ENCODE data around the gene DICER1.

DICER1 gene

GRCh38 chr14:95122621-95122945 lies 34.7 kb downstream of the DICER1 start:
- no peak for DNase-seq (ENCODE audit: low read depth)

GRCh38 chr14:95121911-95122620 lies 35.3 kb downstream of the DICER1 start:
- no peak for DNase-seq (ENCODE audit: low read depth)

GRCh38 chr14:95119336-95119735 lies 38.0 kb downstream of the DICER1 start:
- DNase-seq (ENCODE audit: low read depth): no peak

- DNase-seq (ENCODE audit: low read depth): no peak
Observed at GRCh38 chr14:95117937-95118721, 39.2 kb downstream of the DICER1 start.

GRCh38 chr14:95113476-95113875 lies 43.9 kb downstream of the DICER1 start:
- DNase-seq (ENCODE audit: low read depth): no peak

- DNase-seq (ENCODE audit: low read depth): no peak
Observed at GRCh38 chr14:95111507-95112164, 45.7 kb downstream of the DICER1 start.

- DNase-seq (ENCODE audit: low read depth): no peak
Observed at GRCh38 chr14:95110178-95110577, 47.2 kb downstream of the DICER1 start.

- no peak for DNase-seq (ENCODE audit: low read depth)
Observed at GRCh38 chr14:95107711-95108110, 49.6 kb downstream of the DICER1 start.

- peak; percentile 58 for DNase-seq (ENCODE audit: low read depth)
Observed at GRCh38 chr14:95106971-95107370, 50.4 kb downstream of the DICER1 start.

GRCh38 chr14:95104911-95105310 lies 52.4 kb downstream of the DICER1 start:
- DNase-seq (ENCODE audit: low read depth): no peak

GRCh38 chr14:95102680-95103044 lies 54.7 kb downstream of the DICER1 start:
- DNase-seq (ENCODE audit: low read depth): no peak

- DNase-seq (ENCODE audit: low read depth): no peak
Observed at GRCh38 chr14:95101736-95102679, 55.3 kb downstream of the DICER1 start.

- DNase-seq (ENCODE audit: low read depth): peak; percentile 73
Observed at GRCh38 chr14:95098984-95099599, 58.2 kb downstream of the DICER1 start.

- no peak for DNase-seq (ENCODE audit: low read depth)
Observed at GRCh38 chr14:95097385-95097784, 59.9 kb downstream of the DICER1 start.

GRCh38 chr14:95096476-95096875 lies 60.9 kb downstream of the DICER1 start:
- DNase-seq (ENCODE audit: low read depth): no peak

GRCh38 chr14:95095996-95096395 lies 61.3 kb downstream of the DICER1 start:
- no peak for DNase-seq (ENCODE audit: low read depth)

- DNase-seq (ENCODE audit: low read depth): no peak
Observed at GRCh38 chr14:95092723-95093122, 64.6 kb downstream of the DICER1 start.

- no peak for DNase-seq (ENCODE audit: low read depth)
Observed at GRCh38 chr14:95091581-95091980, 65.7 kb downstream of the DICER1 start.

- DNase-seq (ENCODE audit: low read depth): no peak
Observed at GRCh38 chr14:95088665-95089064, 68.7 kb downstream of the DICER1 start.

GRCh38 chr14:95087619-95088018 lies 69.7 kb downstream of the DICER1 start:
- DNase-seq (ENCODE audit: low read depth): no peak

GRCh38 chr14:95085321-95085720 lies 72.0 kb downstream of the DICER1 start:
- no peak for DNase-seq (ENCODE audit: low read depth)

GRCh38 chr14:95078867-95079266 lies 78.5 kb downstream of the DICER1 start:
- no peak for DNase-seq (ENCODE audit: low read depth)
